ENCODE results near the gene DHRS11.

DNA sequence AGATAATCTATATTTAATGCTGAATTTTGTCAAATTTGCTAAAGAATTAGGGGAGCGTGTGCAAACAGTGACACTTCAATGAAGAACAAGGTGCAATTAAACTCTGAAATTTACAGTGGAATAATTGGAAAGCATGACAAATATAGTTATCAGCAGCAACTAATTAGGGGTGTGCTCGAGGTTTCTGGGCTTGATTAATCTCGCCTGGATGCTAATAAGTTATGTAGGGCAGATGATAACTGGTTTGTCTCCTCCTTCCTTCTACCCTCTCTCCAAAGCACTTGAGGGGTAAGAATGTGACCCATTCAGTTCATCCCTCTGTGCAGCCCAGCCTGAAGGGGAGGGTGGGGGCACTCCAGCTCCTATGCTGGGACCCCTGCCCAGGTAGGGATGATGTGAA, 31.6 kb downstream of the DHRS11 start:
- TF ChIP-seq CTCF (IDR thresholded peaks at IDR 0.05) (no peak), POLR2AphosphoS5 (IDR thresholded peaks at IDR 0.05) (no peak), POLR2A (IDR thresholded peaks at IDR 0.05; ENCODE audit: low read depth) (no peak), EP300 (IDR thresholded peaks at IDR 0.05) (no peak)
